H1 (cell line): Measurements from ENCODE around the gene TRABD. TPM values are rescaled to one million over a fixed set of nuclear protein-coding genes. Genes with fewer than 3 reads are reported as not detected.

Experiments
- CTCF ChIA-PET: fragments of 300-600 bp; sonication (Branson Sonifier 250); formaldehyde crosslinking; loops from one replicate; lab custom pipeline; 2021; ENCODE audit not compliant: partially characterized antibody; lab: Charles Lee
- POLR2A ChIA-PET: fragments of 300-600 bp; sonication (Branson Sonifier 250); formaldehyde crosslinking; loops from one replicate; lab custom pipeline; 2021; ENCODE audit warnings: inconsistent platforms; ENCODE audit not compliant: partially characterized antibody; lab: Charles Lee
- DNase-seq, 2 experiments: peaks; one replicate each; pipeline versions ENCODE4 v3.0.0 to v3.0.0-alpha.2; 2010 to 2022; ENCODE audit warnings: low spot score in 2 of 2, low read depth in 1 of 2, mixed read lengths in 1 of 2
- FAIRE-seq: peaks from 2 replicates; lab custom pipeline; 2011; peaks lifted over from hg19 to GRCh38; lab: Jason Lieb, UNC
- H2AFZ ChIP-seq: 2 replicates; pipeline ENCODE4 v1.8.1; 2012; ENCODE audit warnings: low read length, inconsistent platforms
- H2AK5ac ChIP-seq: 2 replicates; pipeline ENCODE4 v1.6.1; 2013; ENCODE audit warnings: low read depth, low read length
- H2BK120ac ChIP-seq: replicated peaks from 2 replicates; pipeline ENCODE3; 2013; ENCODE audit warnings: low read depth, low read length, inconsistent platforms
- H2BK12ac ChIP-seq: 2 replicates; pipeline ENCODE4 v1.6.1; 2013; ENCODE audit warnings: low read depth, low read length
- H2BK15ac ChIP-seq: 2 replicates; pipeline ENCODE4 v1.6.1; 2013; ENCODE audit warnings: low read length
- H2BK20ac ChIP-seq: 2 replicates; pipeline ENCODE4 v1.6.1; 2013; ENCODE audit warnings: low read length
- H2BK5ac ChIP-seq: 2 replicates; pipeline ENCODE4 v1.6.1; 2013; ENCODE audit warnings: low read depth, low read length
- H3K14ac ChIP-seq: 2 replicates; pipeline ENCODE4 v1.6.1; 2013; ENCODE audit warnings: inconsistent platforms; ENCODE audit not compliant: insufficient read length
- H3K18ac ChIP-seq: 2 replicates; pipeline ENCODE4 v1.6.1; 2013; ENCODE audit warnings: low read length; ENCODE audit errors: extremely low read depth
- H3K23ac ChIP-seq: 2 replicates; pipeline ENCODE4 v1.6.1; 2013; ENCODE audit warnings: inconsistent platforms; ENCODE audit not compliant: insufficient read length
- H3K23me2 ChIP-seq: 2 replicates; pipeline ENCODE4 v1.6.1; 2013; ENCODE audit warnings: low read depth, low read length
- H3K27ac ChIP-seq: 2 replicates; pipeline ENCODE4 v1.6.1; 2011; ENCODE audit warnings: low read depth, low read length, inconsistent platforms
- H3K27me3 ChIP-seq, 4 experiments: replicated peaks in 1 of 4; 1 replicate in 1 of 4; 2 replicates in 3 of 4; pipeline versions ENCODE4 v1.6.1 to v1.8.1; 2011 to 2013; ENCODE audit warnings: low read length in 3 of 4, mild to moderate bottlenecking in 3 of 4, inconsistent platforms in 2 of 4, mixed read lengths in 2 of 4, moderate library complexity in 1 of 4; ENCODE audit not compliant: control insufficient read depth in 3 of 4, insufficient read depth in 3 of 4; ENCODE audit errors: extremely low read depth in 1 of 4
- H3K36me3 ChIP-seq, 4 experiments: 2 replicates each; pipeline versions ENCODE4 v1.6.1 to v1.8.1; 2011 to 2013; ENCODE audit warnings: mild to moderate bottlenecking in 4 of 4, low read length in 3 of 4, moderate library complexity in 2 of 4, control low read depth in 1 of 4, inconsistent platforms in 1 of 4; ENCODE audit not compliant: insufficient read depth in 4 of 4, control insufficient read depth in 2 of 4
- H3K4ac ChIP-seq: replicated peaks from 2 replicates; pipeline ENCODE3; 2013; ENCODE audit warnings: low read length, low read depth, mixed read lengths, inconsistent platforms; ENCODE audit not compliant: insufficient read length
- H3K4me1 ChIP-seq, 4 experiments: replicated peaks in 1 of 4; 1 replicate in 1 of 4; 2 replicates in 3 of 4; pipeline versions ENCODE4 v1.6.1 to v1.8.1; 2011 to 2013; ENCODE audit warnings: low read length in 3 of 4, inconsistent platforms in 2 of 4, mixed read lengths in 1 of 4; ENCODE audit not compliant: insufficient read depth in 4 of 4, control insufficient read depth in 3 of 4
- H3K4me2 ChIP-seq, 2 experiments: 2 replicates each; pipeline versions ENCODE4 v1.6.1 to v1.8.1; 2011 to 2013; ENCODE audit warnings: low read depth in 2 of 2, low read length in 2 of 2, control low read depth in 1 of 2, inconsistent platforms in 1 of 2, mild to moderate bottlenecking in 1 of 2; ENCODE audit not compliant: insufficient read depth in 1 of 2
- H3K4me3 ChIP-seq, 4 experiments: fragments of 200-600, 300-600 bp in 1 of 4; sonication (generic), shearing (Covaris generic), sonication (Bioruptor Twin) in 1 of 4; 2 replicates each; pipeline versions ENCODE4 v1.5.1 to v1.8.1; 2011 to 2016; ENCODE audit warnings: low read length in 4 of 4, low read depth in 3 of 4, control low read depth in 2 of 4, inconsistent platforms in 2 of 4, mild to moderate bottlenecking in 2 of 4, mixed read lengths in 1 of 4, moderate library complexity in 1 of 4; ENCODE audit not compliant: insufficient read depth in 2 of 4; ENCODE audit errors: extremely low read depth in 1 of 4
- H3K56ac ChIP-seq: replicated peaks from 2 replicates; pipeline ENCODE3; 2013; ENCODE audit warnings: low read depth, mild to moderate bottlenecking, mixed read lengths, low read length, inconsistent platforms; ENCODE audit not compliant: insufficient read length
- H3K79me1 ChIP-seq: 2 replicates; pipeline ENCODE4 v1.6.1; 2013; ENCODE audit warnings: low read depth, low read length, control low read depth
- H3K79me2 ChIP-seq, 2 experiments: 2 replicates each; pipeline versions ENCODE4 v1.6.1 to v1.8.1; 2012 to 2013; ENCODE audit warnings: low read length in 2 of 2, mild to moderate bottlenecking in 2 of 2, inconsistent platforms in 1 of 2; ENCODE audit not compliant: insufficient read depth in 2 of 2, control insufficient read depth in 1 of 2
- H3K9ac ChIP-seq, 4 experiments: replicated peaks in 1 of 4; 1 replicate in 1 of 4; 2 replicates in 3 of 4; pipeline versions ENCODE4 v1.6.1 to v1.8.1; 2011 to 2013; ENCODE audit warnings: low read depth in 3 of 4, low read length in 3 of 4, control low read depth in 2 of 4, mild to moderate bottlenecking in 2 of 4, moderate library complexity in 2 of 4, inconsistent platforms in 1 of 4; ENCODE audit errors: extremely low read depth in 1 of 4
- H3K9me3 ChIP-seq, 2 experiments: 2 replicates each; pipeline versions ENCODE4 v1.6.1 to v1.8.1; 2012 to 2013; ENCODE audit warnings: mild to moderate bottlenecking in 2 of 2, moderate library complexity in 2 of 2, control low read depth in 1 of 2, inconsistent platforms in 1 of 2, low read depth in 1 of 2, low read length in 1 of 2, mixed read lengths in 1 of 2; ENCODE audit not compliant: insufficient read depth in 2 of 2
- H4K20me1 ChIP-seq, 2 experiments: replicated peaks in 1 of 2; 2 replicates each; pipeline versions ENCODE3 to v1.8.1; 2011 to 2013; ENCODE audit warnings: inconsistent platforms in 2 of 2, low read length in 2 of 2, mild to moderate bottlenecking in 1 of 2; ENCODE audit not compliant: insufficient read depth in 2 of 2, control insufficient read depth in 1 of 2
- H4K5ac ChIP-seq: 2 replicates; pipeline ENCODE4 v1.6.1; 2013; ENCODE audit warnings: low read length, low read depth, mixed read lengths, inconsistent platforms; ENCODE audit not compliant: insufficient read length
- H4K8ac ChIP-seq: 2 replicates; pipeline ENCODE4 v1.8.0; 2013; ENCODE audit warnings: mild to moderate bottlenecking, moderate library complexity, low read length, inconsistent platforms; ENCODE audit not compliant: insufficient read depth; ENCODE audit errors: extremely low read depth
- H4K91ac ChIP-seq: replicated peaks from 2 replicates; pipeline ENCODE3; 2013; ENCODE audit warnings: low read length, mixed read lengths, inconsistent platforms; ENCODE audit not compliant: insufficient read length
- BACH1 ChIP-seq: IDR thresholded peaks from 2 replicates; pipeline ENCODE4 v1.6.1; 2012; ENCODE audit warnings: low read length, improper control_type of control experiment
- CBX8 ChIP-seq: fragments of 300-800, 300-1000 bp; sonication (generic); IDR thresholded peaks from 2 replicates; pipeline ENCODE4 v1.7.1; 2016; ENCODE audit warnings: low read depth, low read length, borderline replicate concordance
- KDM1A ChIP-seq: fragments of 200-600, 300-600 bp; sonication (generic); IDR thresholded peaks from 2 replicates; pipeline ENCODE4 v1.7.1; 2016; ENCODE audit warnings: mild to moderate bottlenecking, low read length, borderline replicate concordance
- POLR2A ChIP-seq, 2 experiments: IDR thresholded peaks; 1 replicate in 1 of 2; 2 replicates in 1 of 2; pipeline ENCODE4 v1.6.1; 2011; ENCODE audit warnings: low read depth in 2 of 2, low read length in 2 of 2, mild to moderate bottlenecking in 2 of 2; ENCODE audit errors: control extremely low read depth in 1 of 2
- SP1 ChIP-seq: IDR thresholded peaks from 2 replicates; pipeline ENCODE4 v1.6.1; 2011; ENCODE audit warnings: low read depth, low read length
- TAF1 ChIP-seq: IDR thresholded peaks from 2 replicates; pipeline ENCODE4 v1.6.1; 2011; ENCODE audit warnings: mild to moderate bottlenecking, low read depth, low read length
- TCF12 ChIP-seq: IDR thresholded peaks from 2 replicates; pipeline ENCODE4 v1.6.1; 2011; ENCODE audit warnings: low read depth, mild to moderate bottlenecking, low read length
- WGBS, 2 experiments: shearing (Covaris generic) in 1 of 2; methylation state at CpG; one replicate each; pipeline versions ENCODE4 v1.1.6 to v1.1.7; 2013 to 2015; ENCODE audit warnings: low lambda C conversion rate in 2 of 2, mixed read lengths in 2 of 2, inconsistent platforms in 1 of 2, low coverage in 1 of 2, missing lambda C conversion rate in 1 of 2; ENCODE audit not compliant: insufficient replicate concordance in 2 of 2, insufficient coverage in 1 of 2, insufficient read length in 1 of 2; ENCODE audit errors: extremely low coverage in 1 of 2, missing lambda C conversion rate in 1 of 2; 5-methylcytosine and 5-hydroxymethylcytosine counted together
- polyA plus RNA-seq, 7 experiments: library from polyadenylated mRNA; depleted of rRNA in 3 of 7; stranded (reverse) in 5 of 7; unstranded in 2 of 7; fragments of >200 nt in 5 of 7; fragments of 200-250 nt in 2 of 7; gene quantifications; 1 replicate in 5 of 7; 2 replicates in 1 of 7; 4 replicates in 1 of 7; pipeline versions ENCODE4 v1.2.1 to v1.2.3, GENCODE V29; 2011 to 2013; ENCODE audit warnings: missing spikeins in 2 of 7, mixed read lengths in 2 of 7
- total RNA-seq: library from RNA; stranded (reverse); fragmentation: NEBNext Ultra II Directional; extraction: Animal tissue kit (Norgen Biotek cat#: 25700); gene quantifications from 2 replicates; pipeline ENCODE4 v1.2.1, GENCODE V29; 2021
- TF ChIP-seq, protein P1 (sequence below): IDR thresholded peaks from 2 replicates; pipeline ENCODE4 v1.6.1; 2012; ENCODE audit warnings: inconsistent platforms

Gene TRABD
- total and polyA plus RNA-seq, 2 of the 8 experiments (the other 6 are each of a cell fraction or from before 2014, with no cell fraction given), result 44.2 to 57.5 TPM

DNA sequence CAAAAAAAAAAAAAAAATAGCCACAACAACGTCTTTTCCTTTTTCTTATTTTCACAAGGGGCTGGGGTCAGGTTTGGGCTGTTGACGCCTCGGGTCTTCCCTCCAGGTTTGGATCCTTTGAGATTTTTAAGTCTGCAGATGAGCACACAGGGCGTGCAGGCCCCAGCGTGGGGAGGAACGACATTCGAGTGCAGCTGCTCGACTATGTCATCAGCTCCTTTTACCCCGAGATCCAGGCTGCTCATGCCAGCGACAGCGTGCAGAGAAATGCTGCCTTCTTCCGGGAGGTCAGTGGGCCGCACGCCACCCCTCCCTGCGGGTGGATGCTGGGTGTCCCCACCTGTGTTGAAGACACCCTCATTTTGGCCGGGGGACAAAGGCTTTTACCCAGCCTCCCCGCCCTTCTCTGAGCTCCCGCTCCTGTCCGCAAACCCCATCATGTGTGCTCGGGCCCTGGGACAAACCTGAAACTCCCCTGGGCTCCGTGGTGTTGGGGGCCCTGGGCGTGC, 22.8 kb downstream of the TRABD start:
- Histone ChIP-seq H2BK120ac (no peak overlapping the region), H3K9ac (no peak overlapping the region), H2BK5ac (no peak overlapping the region), H3K79me1 (peaks cover 5% of the 10 kb centered on the region; the same call in 1 of the 2 replicates), H2AFZ (no peak overlapping the region), H3K4me3 (no peak overlapping the region), H3K23me2 (no peaks in the 10 kb centered on the region), H2BK20ac (no peak overlapping the region), H3K23ac (no peak overlapping the region), H3K27ac (no peak overlapping the region), H2AK5ac (no peak overlapping the region), H4K5ac (no peak overlapping the region), H3K14ac (no peak overlapping the region), H3K4me2 (no peak overlapping the region), H2BK15ac (no peak overlapping the region), H3K18ac (no peak overlapping the region), H2BK12ac (no peak overlapping the region), H3K4me1 (peaks cover 0 to 3% (median 1%) of the 10 kb centered on the region in 4 experiments; a peak in 2 of 7 replicates), H3K36me3 (peaks cover 4 to 29% (median 21%) of the 10 kb centered on the region in 4 experiments; a peak in 7 of 8 replicates), H4K8ac (peak overlapping the region; percentile 14; the same call in 1 of the 2 replicates), H3K56ac (no peak overlapping the region), H3K27me3 (no peaks in the 10 kb centered on the region), H4K20me1 (peaks cover 8 to 25% of the 10 kb centered on the region in 2 experiments), H3K4ac (no peak overlapping the region), H4K91ac (no peak overlapping the region), H3K9me3 (no peaks in the 10 kb centered on the region), H3K79me2 (peaks cover 0 to 13% of the 10 kb centered on the region in 2 experiments; a peak in 1 of 4 replicates)
- POLR2A ChIA-PET, result interaction anchor here (0.6 to 1.6 kb wide), 5 partner anchors 9 to 28 kb away, joined by 3 to 4 read pairs (median 3); no protein-coding TSS in a partner anchor
- no peak for TF ChIP-seq TCF12
- TF ChIP-seq POLR2A (IDR thresholded peaks at IDR 0.05; ENCODE audit: control extremely low read depth in 1 of 2, low read depth in 2 of 2, low read length in 2 of 2), result no peak
- TF ChIP-seq, protein P1, sequence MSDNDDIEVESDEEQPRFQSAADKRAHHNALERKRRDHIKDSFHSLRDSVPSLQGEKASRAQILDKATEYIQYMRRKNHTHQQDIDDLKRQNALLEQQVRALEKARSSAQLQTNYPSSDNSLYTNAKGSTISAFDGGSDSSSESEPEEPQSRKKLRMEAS, result no peak
- no peak for TF ChIP-seq KDM1A
- no peak for TF ChIP-seq SP1
- TF ChIP-seq CBX8, result no peak
- no peak for TF ChIP-seq TAF1
- no peak for TF ChIP-seq BACH1
- WGBS, 2 experiments, result 93% methylated on average over 21 of the region's 22 CpGs; no CpG with 5 or more reads in 1 of the 2 experiments
- FAIRE-seq (no peak), DNase-seq (no peak)
- CTCF ChIA-PET, result interaction anchor here (0.5 to 7.0 kb wide), 14 partner anchors 10 to 441 kb away, joined by 3 to 83 read pairs (median 4); partner anchors contain the start of gene PANX2
